Stomach (tissue), 9 donors: ENCODE measurements around the gene TOR1A. TPM values are rescaled to one million over a fixed set of nuclear protein-coding genes. Genes with fewer than 3 reads are reported as not detected.
A peak's percentile ranks its signal among the peaks of the same experiment; 100 is the strongest.

ENCODE experiments used
- DNase-seq, 2 donors: peaks; one replicate each; pipeline versions ENCODE4 v3.0.0 to v3.0.0-alpha.2; 2013 to 2019
- H3K27ac ChIP-seq, 5 donors: fragments of 200-600 bp in 4 of 5; sonication (generic) in 4 of 5; one replicate each; pipeline ENCODE4 v1.5.1; 2013 to 2019; ENCODE audit warnings: mild to moderate bottlenecking in 1 of 5, moderate library complexity in 1 of 5
- H3K27me3 ChIP-seq, 3 donors: fragments of 200-600 bp; sonication (generic); one replicate each; pipeline ENCODE4 v1.5.1; 2017 to 2019; ENCODE audit warnings: mixed run types in 1 of 3
- H3K36me3 ChIP-seq, 4 donors: fragments of 200-600 bp; sonication (generic); 1 replicate in 3 of 4; 2 replicates in 1 of 4; pipeline ENCODE4 v1.5.1; 2016 to 2019
- H3K4me1 ChIP-seq, 4 donors: fragments of 200-600 bp; sonication (generic); one replicate each; pipeline ENCODE4 v1.5.1; 2016 to 2019
- H3K4me3 ChIP-seq, 4 donors: fragments of 200-600 bp; sonication (generic) in 3 of 4; one replicate each; pipeline ENCODE4 v1.5.1; 2016 to 2019; ENCODE audit warnings: mild to moderate bottlenecking in 1 of 4
- H3K9me3 ChIP-seq, 4 donors: fragments of 200-600 bp; sonication (generic); one replicate each; pipeline ENCODE4 v1.5.1; 2016 to 2019
- EP300 ChIP-seq: sonication (generic); formaldehyde crosslinking; IDR thresholded peaks from one replicate; pipeline ENCODE4 v1.6.1; 2017; ENCODE audit warnings: antibody characterized with exemption
- POLR2A ChIP-seq, 4 donors: fragments of 450-650 bp; IDR thresholded peaks; one replicate each; pipeline ENCODE4 v1.6.1; 2016; ENCODE audit warnings: antibody characterized with exemption in 4 of 4, control low read depth in 2 of 4, mild to moderate bottlenecking in 1 of 4, moderate library complexity in 1 of 4
- POLR2AphosphoS5 ChIP-seq, 3 donors: sonication (generic); formaldehyde crosslinking; IDR thresholded peaks; one replicate each; pipeline ENCODE4 v1.6.1; 2016; ENCODE audit warnings: antibody characterized with exemption in 3 of 3
- WGBS, 5 donors: extraction: QIAGEN DNeasy Blood & Tissue Kit in 3 of 5; methylation state at CpG; one replicate each; pipeline versions ENCODE4 v1.1.5 to v1.1.7; 2013 to 2018; 5-methylcytosine and 5-hydroxymethylcytosine counted together
- intact Hi-C: fragments of 100-400 bp; cut with DNase I; formaldehyde crosslinking; loops from one replicate; pipeline ENCODE4 v1.15.1; 2023; ENCODE audit warnings: low total_unique reads
- polyA plus RNA-seq, 3 donors: library from polyadenylated mRNA; stranded (reverse); fragments of 200-250 nt; gene quantifications; one replicate each; pipeline ENCODE4 v1.2.3, GENCODE V29; 2013
- total RNA-seq, 5 donors: library from RNA; depleted of rRNA; stranded (reverse); fragments of >200 nt; gene quantifications; one replicate each; pipeline versions ENCODE4 v1.1.0 to v1.2.3, GENCODE V29; 2014 to 2016
- TF ChIP-seq, protein P1 (sequence below), 7 experiments: fragments of 450-650 bp in 4 of 7; fragments of 200-600 bp in 3 of 7; sonication (generic) in 3 of 7; IDR thresholded peaks; one replicate each; pipeline ENCODE4 v1.5.1; 2016 to 2019; ENCODE audit warnings: antibody characterized with exemption in 7 of 7, control low read depth in 2 of 7, mild to moderate bottlenecking in 1 of 7
- donor health status: healthy with polysubstance abuse.
- donor health status: Bipolar disorder and iron deficiency.
- donor health status: healthy.

The TOR1A gene
- total and polyA plus RNA-seq, 8 donors = 6.4 to 77.6 (median 22.4) TPM

DNA sequence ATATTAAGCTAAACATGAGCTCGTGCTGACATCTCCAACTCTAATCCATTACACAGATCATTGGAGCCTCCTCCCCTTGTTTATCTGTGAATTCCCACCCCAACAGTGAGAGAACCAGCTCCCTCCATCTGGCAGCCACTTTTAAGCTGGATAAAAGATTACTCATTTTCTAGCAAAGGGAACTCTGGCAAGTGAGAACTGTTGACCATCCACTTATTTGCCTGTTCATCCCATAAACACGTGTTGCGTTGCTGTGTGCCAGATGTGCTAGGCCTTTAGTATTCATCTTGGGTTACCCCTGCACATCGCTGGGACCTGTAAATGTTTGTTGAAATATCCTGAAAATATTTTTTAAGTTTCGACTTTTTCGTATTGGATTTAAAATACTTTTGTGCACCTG, 2.4 kb upstream of the TOR1A start:
- no peaks in the 10 kb centered on the region for H3K27me3 ChIP-seq
- no peak for TF ChIP-seq EP300
- TF ChIP-seq POLR2A (IDR thresholded peaks at IDR 0.05) = no peak
- no peak for TF ChIP-seq POLR2AphosphoS5 (IDR thresholded peaks at IDR 0.05)
- TF ChIP-seq, protein P1, sequence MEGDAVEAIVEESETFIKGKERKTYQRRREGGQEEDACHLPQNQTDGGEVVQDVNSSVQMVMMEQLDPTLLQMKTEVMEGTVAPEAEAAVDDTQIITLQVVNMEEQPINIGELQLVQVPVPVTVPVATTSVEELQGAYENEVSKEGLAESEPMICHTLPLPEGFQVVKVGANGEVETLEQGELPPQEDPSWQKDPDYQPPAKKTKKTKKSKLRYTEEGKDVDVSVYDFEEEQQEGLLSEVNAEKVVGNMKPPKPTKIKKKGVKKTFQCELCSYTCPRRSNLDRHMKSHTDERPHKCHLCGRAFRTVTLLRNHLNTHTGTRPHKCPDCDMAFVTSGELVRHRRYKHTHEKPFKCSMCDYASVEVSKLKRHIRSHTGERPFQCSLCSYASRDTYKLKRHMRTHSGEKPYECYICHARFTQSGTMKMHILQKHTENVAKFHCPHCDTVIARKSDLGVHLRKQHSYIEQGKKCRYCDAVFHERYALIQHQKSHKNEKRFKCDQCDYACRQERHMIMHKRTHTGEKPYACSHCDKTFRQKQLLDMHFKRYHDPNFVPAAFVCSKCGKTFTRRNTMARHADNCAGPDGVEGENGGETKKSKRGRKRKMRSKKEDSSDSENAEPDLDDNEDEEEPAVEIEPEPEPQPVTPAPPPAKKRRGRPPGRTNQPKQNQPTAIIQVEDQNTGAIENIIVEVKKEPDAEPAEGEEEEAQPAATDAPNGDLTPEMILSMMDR (IDR thresholded peaks at IDR 0.05) = no peak
- H3K4me1 ChIP-seq = peaks cover 7 to 19% (median 11%) of the 10 kb centered on the region in 4 donors
- peaks cover 42 to 65% (median 63%) of the 10 kb centered on the region in 4 donors for H3K36me3 ChIP-seq
- no peak for DNase-seq
- H3K4me3 ChIP-seq = no peak overlapping the region
- 68 to 80% (median 74%) methylated on average over 6 of the region's 6 CpGs for WGBS, 5 donors
- intact Hi-C loops = no loop called here
- no peaks in the 10 kb centered on the region for H3K9me3 ChIP-seq
- H3K27ac ChIP-seq = no peak overlapping the region

DNA sequence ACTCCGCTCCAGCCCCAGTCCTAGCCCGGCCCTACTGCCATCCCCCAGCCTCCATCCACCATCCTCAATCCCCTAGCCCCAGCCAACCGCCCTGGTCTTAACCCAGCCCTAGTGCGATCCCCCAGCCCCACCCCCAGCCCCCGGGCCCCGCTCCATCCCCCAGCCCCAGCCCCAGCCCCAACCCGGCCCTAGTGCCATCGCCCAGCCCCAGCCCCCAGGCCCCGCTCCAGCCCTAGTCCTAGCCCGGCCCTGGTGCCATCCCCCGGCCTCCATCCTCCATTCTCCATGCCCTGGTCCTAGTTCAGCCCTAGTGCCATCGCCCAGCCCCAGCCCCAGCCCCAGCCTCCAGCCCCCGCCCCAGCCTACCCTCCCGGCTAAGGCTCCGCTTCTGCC, 398 bp downstream of the TOR1A start:
- no peak for DNase-seq
- no peaks in the 10 kb centered on the region for H3K9me3 ChIP-seq
- no peaks in the 10 kb centered on the region for H3K27me3 ChIP-seq
- H3K36me3 ChIP-seq = peaks cover 25 to 65% (median 63%) of the 10 kb centered on the region in 4 donors
- TF ChIP-seq POLR2A (IDR thresholded peaks at IDR 0.05) (no peak), EP300 (no peak), POLR2AphosphoS5 (IDR thresholded peaks at IDR 0.05) (no peak)
- TF ChIP-seq, protein P1 (IDR thresholded peaks at IDR 0.05) = no peak
- peak overlapping the region; percentile 73 to 99 (median 96) for H3K4me3 ChIP-seq
- intact Hi-C loops = no loop called here
- 0% methylated on average over 3 to 15 of the region's 15 CpGs for WGBS, 5 donors
- peaks cover 7 to 19% (median 11%) of the 10 kb centered on the region in 4 donors for H3K4me1 ChIP-seq
- peak overlapping the region; percentile 78 to 93 (median 86) for H3K27ac ChIP-seq

DNA sequence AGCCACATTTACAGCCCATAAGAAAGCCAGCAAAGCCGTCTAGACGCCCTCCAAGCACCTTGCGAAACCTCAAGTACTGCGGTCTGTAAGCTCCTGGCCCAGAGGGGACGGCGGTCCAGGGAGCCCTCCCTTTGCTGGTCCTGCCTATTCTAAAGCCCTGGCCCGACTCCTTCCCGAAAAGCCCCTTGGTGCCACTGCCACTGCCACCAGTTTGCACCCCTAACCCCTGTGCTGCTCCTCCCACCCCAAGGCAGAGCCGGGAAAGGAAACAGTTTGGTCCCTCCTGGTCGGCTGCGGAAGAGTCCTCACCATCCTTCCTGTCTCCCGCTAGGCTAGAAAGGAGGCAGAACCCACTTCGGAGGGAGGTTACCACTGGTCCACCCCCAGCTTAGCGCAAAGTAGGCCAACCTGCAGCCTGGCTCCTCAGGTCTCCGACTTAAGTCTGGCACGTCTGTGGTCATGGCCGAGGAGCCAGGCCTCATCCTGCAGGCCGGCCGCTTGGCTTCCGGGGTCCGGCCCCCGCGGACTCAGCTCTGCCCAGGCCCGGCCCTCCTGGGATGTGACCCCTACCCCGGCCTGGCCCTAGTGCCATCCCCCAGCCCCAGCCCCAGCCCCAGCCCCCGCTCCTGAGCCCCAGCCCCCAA, 916 bp downstream of the TOR1A start:
- peak overlapping the region in 4 of 5 donors; percentile 78 to 93 (median 84) for H3K27ac ChIP-seq
- no peaks in the 10 kb centered on the region for H3K9me3 ChIP-seq
- no peaks in the 10 kb centered on the region for H3K27me3 ChIP-seq
- H3K4me1 ChIP-seq = peaks cover 7 to 19% (median 11%) of the 10 kb centered on the region in 4 donors
- intact Hi-C loops = no loop called here
- H3K36me3 ChIP-seq = peaks cover 28 to 65% (median 63%) of the 10 kb centered on the region in 4 donors
- H3K4me3 ChIP-seq = peak overlapping the region; percentile 73 to 99 (median 96)
- 16 to 29% (median 21%) methylated on average over 14 to 26 of the region's 26 CpGs for WGBS, 5 donors
- DNase-seq = peak in 1 of 2 donors; percentile 40
- TF ChIP-seq POLR2A (IDR thresholded peaks at IDR 0.05) = no peak
- TF ChIP-seq, protein P1 (IDR thresholded peaks at IDR 0.05) = no peak

DNA sequence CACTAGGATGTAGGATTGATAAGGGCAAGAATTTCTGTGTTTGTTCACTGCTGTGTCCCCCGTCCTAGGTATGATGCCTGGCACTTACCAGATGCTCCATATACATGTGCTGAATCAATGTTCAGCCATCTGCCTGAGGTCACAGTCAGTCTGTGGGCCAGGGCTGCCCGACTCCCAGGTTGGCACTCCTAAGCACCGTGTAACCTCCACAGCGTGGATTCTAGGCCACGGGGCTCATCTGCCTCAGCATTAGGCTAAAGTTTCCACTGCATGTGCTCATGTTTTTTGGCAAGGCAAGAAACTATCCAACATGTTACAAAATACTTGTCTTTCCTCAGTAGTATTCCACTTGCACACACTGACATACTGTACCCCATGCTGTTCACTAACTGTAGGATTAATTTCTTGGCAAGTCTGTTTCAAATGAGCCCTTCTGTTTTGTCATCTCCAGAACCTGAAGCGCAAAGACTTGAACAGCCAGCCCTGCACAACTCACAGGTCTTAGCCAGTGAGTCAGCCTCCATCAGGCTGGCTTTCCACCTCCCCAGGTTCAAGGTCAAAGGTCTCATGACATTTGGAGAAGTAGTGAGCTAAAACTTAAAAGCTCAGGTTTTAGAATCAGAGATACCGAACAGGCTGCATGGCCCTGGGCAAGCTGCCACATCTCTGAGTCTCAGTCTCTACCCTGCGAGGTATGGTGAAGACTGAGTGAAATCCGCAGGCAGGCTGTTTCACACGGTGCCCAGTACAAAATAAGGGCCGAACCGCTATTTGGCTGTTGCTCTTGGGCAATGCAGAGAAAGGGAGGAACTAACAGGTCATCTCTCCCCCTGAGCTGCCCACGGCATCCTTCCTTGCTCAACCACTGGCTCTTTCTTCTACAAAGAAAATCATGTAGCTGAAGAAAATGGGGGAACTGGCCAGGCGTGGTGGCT, 7.2 kb downstream of the TOR1A start:
- no peak overlapping the region for H3K4me3 ChIP-seq
- H3K4me1 ChIP-seq = peaks cover 0 to 10% (median 3%) of the 10 kb centered on the region in 4 donors
- H3K27ac ChIP-seq = peak overlapping the region in 1 of 5 donors; percentile 2
- DNase-seq = no peak
- H3K9me3 ChIP-seq = no peaks in the 10 kb centered on the region
- WGBS, 5 donors = 74 to 94% (median 87%) methylated on average over 14 of the region's 14 CpGs
- H3K36me3 ChIP-seq = peaks cover 52 to 100% (median 99%) of the 10 kb centered on the region in 4 donors
- no peaks in the 10 kb centered on the region for H3K27me3 ChIP-seq
- TF ChIP-seq POLR2AphosphoS5 (IDR thresholded peaks at IDR 0.05) (no peak), POLR2A (IDR thresholded peaks at IDR 0.05) (no peak), EP300 (no peak)
- TF ChIP-seq, protein P1 (IDR thresholded peaks at IDR 0.05) = no peak
- intact Hi-C loops = no loop called here
